ENCODE measurements around the gene SYAP1.

Gene SYAP1

GRCh38 chrX:16770970-16771482 lies 51.6 kb downstream of the SYAP1 start:
- Histone ChIP-seq H2AFZ (ENCODE audit: low read depth, low read length, severe bottlenecking) (no peak overlapping the region), H3K9ac (ENCODE audit: low read length) (no peak overlapping the region), H4K20me1 (ENCODE audit: low read depth, low read length) (no peaks in the 10 kb centered on the region), H3K79me2 (ENCODE audit: insufficient read depth, low read length) (no peaks in the 10 kb centered on the region), H3K4me3 (ENCODE audit: insufficient read depth, low read length, poor library complexity, severe bottlenecking) (no peak overlapping the region), H3K36me3 (ENCODE audit: low read length) (no peaks in the 10 kb centered on the region), H3K27me3 (ENCODE audit: low read length) (no peaks in the 10 kb centered on the region), H3K9me3 (ENCODE audit: insufficient read depth, low read length) (no peaks in the 10 kb centered on the region), H3K4me2 (ENCODE audit: low read depth, low read length, poor library complexity, severe bottlenecking) (no peak overlapping the region), H3K27ac (ENCODE audit: low read depth, low read length) (no peak overlapping the region), H3F3A (ENCODE audit: insufficient read depth) (no peaks in the 10 kb centered on the region), H3K9me2 (replicated peaks; ENCODE audit: insufficient read depth, low read length) (no peaks in the 10 kb centered on the region)
- TF ChIP-seq EZH2phosphoT487 (conservative IDR thresholded peaks at IDR 0.05; ENCODE audit: low read length) (no peak), CTCF (IDR thresholded peaks at IDR 0.05; ENCODE audit: insufficient read depth, low read length, poor library complexity, severe bottlenecking) (no peak)

- Histone ChIP-seq H2AFZ (ENCODE audit: low read depth, low read length, severe bottlenecking) (peak overlapping the region; percentile 54), H3K27ac (ENCODE audit: low read depth, low read length) (no peak overlapping the region)
These were observed 52.3 kb downstream of the SYAP1 start for GRCh38 chrX:16771483-16772398.

GRCh38 chrX:16772460-16772859 lies 53.0 kb downstream of the SYAP1 start:
- Histone ChIP-seq H3K27ac (ENCODE audit: low read depth, low read length) (no peak overlapping the region), H3K4me3 (ENCODE audit: insufficient read depth, low read length, poor library complexity, severe bottlenecking) (no peak overlapping the region)

More at GRCh38 chrX:16771483-16772398, 52.3 kb downstream of the SYAP1 start:
- Histone ChIP-seq H3K79me2 (ENCODE audit: insufficient read depth, low read length) (no peaks in the 10 kb centered on the region), H3K9me2 (replicated peaks; ENCODE audit: insufficient read depth, low read length) (no peaks in the 10 kb centered on the region), H3K4me2 (ENCODE audit: low read depth, low read length, poor library complexity, severe bottlenecking) (no peak overlapping the region), H3K9ac (ENCODE audit: low read length) (no peak overlapping the region), H3K36me3 (ENCODE audit: low read length) (no peaks in the 10 kb centered on the region), H3F3A (ENCODE audit: insufficient read depth) (no peaks in the 10 kb centered on the region), H3K9me3 (ENCODE audit: insufficient read depth, low read length) (no peaks in the 10 kb centered on the region), H3K27me3 (ENCODE audit: low read length) (no peaks in the 10 kb centered on the region), H3K4me3 (ENCODE audit: insufficient read depth, low read length, poor library complexity, severe bottlenecking) (no peak overlapping the region), H4K20me1 (ENCODE audit: low read depth, low read length) (no peaks in the 10 kb centered on the region)
- TF ChIP-seq CTCF (IDR thresholded peaks at IDR 0.05; ENCODE audit: insufficient read depth, low read length, poor library complexity, severe bottlenecking) (no peak), EZH2phosphoT487 (conservative IDR thresholded peaks at IDR 0.05; ENCODE audit: low read length) (no peak)

More at GRCh38 chrX:16772460-16772859, 53.0 kb downstream of the SYAP1 start:
- no peak overlapping the region for H3K9ac ChIP-seq (ENCODE audit: low read length)
- no peaks in the 10 kb centered on the region for H3K79me2 ChIP-seq (ENCODE audit: insufficient read depth, low read length)
- H3K36me3 ChIP-seq (ENCODE audit: low read length): no peaks in the 10 kb centered on the region
- H3F3A ChIP-seq (ENCODE audit: insufficient read depth): no peaks in the 10 kb centered on the region
- H3K9me2 ChIP-seq (replicated peaks; ENCODE audit: insufficient read depth, low read length): no peaks in the 10 kb centered on the region
- no peak overlapping the region for H3K4me2 ChIP-seq (ENCODE audit: low read depth, low read length, poor library complexity, severe bottlenecking)
- TF ChIP-seq CTCF (IDR thresholded peaks at IDR 0.05; ENCODE audit: insufficient read depth, low read length, poor library complexity, severe bottlenecking): no peak
- no peak for TF ChIP-seq EZH2phosphoT487 (conservative IDR thresholded peaks at IDR 0.05; ENCODE audit: low read length)
- no peaks in the 10 kb centered on the region for H3K9me3 ChIP-seq (ENCODE audit: insufficient read depth, low read length)
- no peaks in the 10 kb centered on the region for H4K20me1 ChIP-seq (ENCODE audit: low read depth, low read length)
- no peaks in the 10 kb centered on the region for H3K27me3 ChIP-seq (ENCODE audit: low read length)
- H2AFZ ChIP-seq (ENCODE audit: low read depth, low read length, severe bottlenecking): no peak overlapping the region

All from SU-DHL-6 (cell line).